ENCODE results near the gene BRAT1. TPM values are rescaled to one million over a fixed set of nuclear protein-coding genes. Genes with fewer than 3 reads are reported as not detected.
A peak's percentile ranks its signal among the peaks of the same experiment; 100 is the strongest.

BRAT1 gene
- total RNA-seq: 10 to 100 TPM; 10.9 to 27.8 (median 14.9) TPM
- polyA plus RNA-seq: 10 to 100 TPM; 13.8 to 17.8 TPM
- long read RNA-seq, donor 1, transcript BRAT1-201 (14 exons, 2,915 nt): major isoform, 23 of 73 reads
- long read RNA-seq, donor 1, partial matches to known transcripts: 29 of 73 reads
- long read RNA-seq, donor 1, other reads (novel, unspliced or antisense): 21 of 73 reads
- long read RNA-seq, donor 2, transcript BRAT1-201 (14 exons, 2,915 nt): major isoform, 60 of 182 reads
- long read RNA-seq, donor 2, partial matches to known transcripts: 65 of 182 reads
- long read RNA-seq, donor 2, other reads (novel, unspliced or antisense): 57 of 182 reads
- long read RNA-seq, donor 3, transcript BRAT1-201 (14 exons, 2,915 nt): major isoform, 28 of 62 reads
- long read RNA-seq, donor 3, partial matches to known transcripts: 22 of 62 reads
- long read RNA-seq, donor 3, other reads (novel, unspliced or antisense): 12 of 62 reads

DNA sequence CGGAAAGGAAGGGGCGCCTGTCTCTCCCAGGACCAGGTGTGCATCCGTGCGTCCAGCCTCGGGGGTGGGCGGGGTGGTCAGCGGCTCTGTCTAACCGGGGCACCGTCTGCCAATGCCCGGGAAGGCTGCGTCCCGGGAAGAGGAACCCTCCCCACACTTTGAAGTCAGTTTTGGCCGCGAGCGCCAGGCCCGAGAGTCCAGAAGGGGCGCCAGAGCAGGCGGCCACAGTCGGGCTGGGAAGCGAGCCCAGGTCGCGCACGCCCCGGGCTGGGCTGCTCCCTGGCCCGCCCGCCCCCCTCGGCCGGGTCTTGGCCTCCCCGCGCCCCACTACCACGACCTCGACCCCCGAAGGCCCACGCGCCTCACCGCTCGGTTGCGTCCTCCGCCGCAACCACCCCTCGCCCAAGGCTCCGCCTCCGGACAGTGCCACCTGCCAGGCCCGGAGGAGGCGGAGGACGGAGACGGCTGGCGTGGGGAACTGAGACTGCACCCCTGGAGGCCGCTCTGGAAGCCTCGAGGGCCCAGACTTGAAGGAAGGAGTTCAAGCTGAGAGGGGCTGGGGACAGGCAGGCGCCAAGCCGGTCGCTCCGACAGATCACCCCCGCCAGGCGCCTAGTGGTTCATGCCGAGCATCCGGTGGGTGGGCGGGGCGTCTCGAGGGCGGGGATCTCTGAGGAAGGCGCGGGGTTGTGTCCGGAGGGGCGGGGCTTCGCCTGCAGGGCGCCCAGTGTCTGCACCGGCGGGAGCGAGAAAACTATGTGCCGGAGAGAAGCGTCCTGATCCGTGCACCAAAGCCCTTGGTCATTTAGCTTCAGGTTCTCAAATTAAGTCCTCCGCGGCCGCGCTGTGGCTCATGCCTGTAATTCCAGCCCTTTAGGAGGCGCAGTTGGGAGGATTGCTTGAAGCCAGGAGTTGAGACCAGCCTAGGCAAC is at the start of gene BRAT1:
Gene BRAT1, minus strand, starts transcription at position 404 of the 932 bp plus-strand sequence. CDS start 1,093 bp downstream, outside the sequence.
- DNase-seq: peak; percentile 97 to 99 (median 98)
- ATAC-seq: peak; percentile 92 to 96 (median 93)
- Histone ChIP-seq H3K4me1 (peaks cover 0 to 55% (median 29%) of the 10 kb centered on the region in 12 donors), H3K27me3 (no peaks in the 10 kb centered on the region), H3K9me3 (no peaks in the 10 kb centered on the region), H3K27ac (peak within 1 kb of the TSS; percentile 94 to 100 (median 99)), H3K4me3 (peak within 1 kb of the TSS; percentile 66 to 99 (median 88)), H3K36me3 (peaks cover 0 to 30% (median 3%) of the 10 kb centered on the region in 9 donors)
- intact Hi-C loops (cut with DNase I): loop anchor here in 4 of 10 donors (2.0 to 10.0 kb wide), 6 partner anchors 33 to 153 kb away; partner anchors contain the start of genes GRIFIN (in 2 of the 4), TTYH3 (in 2 of the 4) and CHST12 (in 1 of the 4)
- 0 to 1% (median 0%) methylated on average over 42 to 79 of the region's 79 CpGs for WGBS, 4 donors
- peak in 1 of 2 donors; percentile 71 for TF ChIP-seq POLR2A (IDR thresholded peaks at IDR 0.05)
- peak in 9 of 12 donors; percentile 12 to 67 (median 52) for TF ChIP-seq CTCF (IDR thresholded peaks at IDR 0.05)

GRCh38 chr7:2604608-2605174 is 49.4 kb upstream of the BRAT1 start:
- Histone ChIP-seq H3K36me3 (peaks cover 0 to 18% (median 12%) of the 10 kb centered on the region in 9 donors), H3K27me3 (no peaks in the 10 kb centered on the region), H3K27ac (peak overlapping the region in 3 of 12 donors; percentile 17 to 65 (median 18)), H3K4me3 (no peak overlapping the region), H3K9me3 (no peaks in the 10 kb centered on the region), H3K4me1 (peaks cover 3 to 38% (median 28%) of the 10 kb centered on the region in 12 donors)
- TF ChIP-seq POLR2A (IDR thresholded peaks at IDR 0.05): no peak
- peak in 2 of 5 donors; percentile 79 to 81 for DNase-seq
- intact Hi-C loops (cut with DNase I): loop anchor here in 4 of 10 donors (5.0 kb wide), 3 partner anchors 38 to 58 kb away; no protein-coding TSS in a partner anchor
- ATAC-seq: peak in 3 of 4 donors; percentile 47 to 69 (median 54)
- WGBS, 4 donors: 62 to 77% (median 74%) methylated on average over 24 to 29 of the region's 29 CpGs

DNA sequence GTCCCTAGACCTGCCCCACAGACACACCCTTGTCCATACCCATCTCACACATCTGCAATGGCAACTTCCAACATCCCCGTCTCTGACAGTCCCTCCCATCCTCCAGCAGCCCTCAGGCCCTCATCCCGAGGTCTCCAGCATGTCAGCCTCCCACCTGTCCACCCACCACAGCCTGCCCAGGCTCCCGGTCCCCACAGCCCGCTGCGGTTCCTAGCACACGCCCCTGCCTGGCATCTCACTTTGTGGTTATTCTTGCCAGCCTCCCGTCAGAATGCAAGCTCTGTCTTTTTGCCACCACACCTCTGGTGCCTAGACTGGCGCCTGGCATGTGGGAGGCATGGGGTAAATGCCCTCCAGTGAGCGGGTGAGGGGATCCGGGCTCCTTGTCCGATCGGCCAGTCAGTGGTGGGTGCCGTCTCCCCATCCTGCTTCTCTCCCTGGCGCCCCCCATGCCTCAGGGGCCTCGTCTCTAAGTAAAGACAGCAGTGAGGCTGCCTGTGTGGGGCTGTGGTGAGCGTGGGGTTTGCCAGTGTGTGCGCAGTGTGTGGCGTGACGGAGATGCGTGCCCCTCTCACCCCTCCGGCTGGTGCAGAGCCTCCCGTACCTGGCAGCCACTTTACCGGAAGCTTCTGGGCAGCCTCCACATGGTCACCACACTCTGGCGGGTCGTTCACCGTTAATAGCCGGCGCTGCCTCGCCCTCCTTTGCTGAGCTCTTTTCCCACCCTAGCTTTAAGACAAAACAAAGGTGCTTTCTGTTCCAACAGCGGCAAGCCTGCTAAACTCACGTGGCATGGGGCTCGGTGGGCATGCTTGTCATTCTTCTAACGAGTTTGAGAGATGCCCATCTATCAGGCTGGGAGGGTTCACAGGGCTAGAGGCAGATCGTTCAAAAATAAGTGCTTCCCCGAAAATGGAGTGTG is 48.0 kb upstream of the BRAT1 start:
- Histone ChIP-seq H3K9me3 (no peaks in the 10 kb centered on the region), H3K36me3 (peaks cover 0 to 32% (median 24%) of the 10 kb centered on the region in 9 donors), H3K27me3 (no peaks in the 10 kb centered on the region), H3K4me1 (peaks cover 3 to 39% (median 26%) of the 10 kb centered on the region in 12 donors), H3K27ac (no peak overlapping the region), H3K4me3 (no peak overlapping the region)
- WGBS, 4 donors: 90 to 95% (median 94%) methylated on average over 29 to 35 of the region's 35 CpGs
- ATAC-seq (no peak), DNase-seq (no peak)
- intact Hi-C loops (cut with DNase I): loop anchor here in 1 of 10 donors (5.0 kb wide), 1 partner anchor 44 kb away; no protein-coding TSS in a partner anchor
- TF ChIP-seq CTCF (IDR thresholded peaks at IDR 0.05) (no peak), POLR2A (IDR thresholded peaks at IDR 0.05) (no peak)
